Adrenal gland (tissue), 5 donors: ENCODE results near the gene RBMS1.

ENCODE experiments used
- CTCF ChIP-seq, 6 experiments: fragments of 450-650 bp in 4 of 6; fragments of 200-600 bp in 2 of 6; sonication (generic) in 1 of 6; IDR thresholded peaks; 1 replicate in 5 of 6; 2 replicates in 1 of 6; pipeline versions ENCODE4 v1.5.1 to v1.8.0; 2016 to 2021; ENCODE audit warnings: antibody characterized with exemption in 6 of 6, mild to moderate bottlenecking in 2 of 6, moderate library complexity in 1 of 6
- POLR2A ChIP-seq, 2 donors: fragments of 450-650 bp; IDR thresholded peaks; one replicate each; pipeline ENCODE4 v1.6.1; 2017; ENCODE audit warnings: antibody characterized with exemption in 2 of 2, mild to moderate bottlenecking in 2 of 2, moderate library complexity in 1 of 2
- donor health status: DM: no; HTN: no; CAD: no.

- TF ChIP-seq CTCF (IDR thresholded peaks at IDR 0.05) (no peak), POLR2A (IDR thresholded peaks at IDR 0.05) (no peak)
Measured at GRCh38 chr2:160360089-160360757, 133.4 kb downstream of the RBMS1 start.
